NCI-H526 treated with DMSO at 0.1 percent for 48 hours (cell line): Measurements from ENCODE around the gene PSEN1.
"Not testable (repeated sequence)": the region's sequence is repeated elsewhere in the genome, so short reads cannot be mapped to it uniquely, and the experiment has no call there.

Experiments
- DNase-seq: peaks from one replicate; lab custom pipeline; 2025; lab: John Stamatoyannopoulos, UW

The PSEN1 gene

DNA sequence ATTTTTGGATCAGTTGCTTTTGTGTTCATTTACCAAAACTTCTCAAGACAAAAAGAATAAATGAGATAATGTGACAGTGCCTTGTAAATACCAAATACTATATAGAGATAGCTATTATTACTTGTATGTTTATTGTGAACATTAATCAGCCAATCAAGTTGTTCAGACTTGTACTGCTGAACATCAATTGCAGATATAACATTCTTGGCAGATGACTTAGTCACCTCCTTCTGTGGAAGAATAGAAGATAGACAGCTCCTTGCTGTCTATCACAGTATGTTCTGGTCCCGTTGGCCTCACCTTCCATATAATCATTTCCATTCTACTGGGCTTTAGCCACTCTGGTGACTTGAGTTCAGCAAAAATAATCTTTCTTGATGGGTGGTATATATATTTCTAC is 30.1 kb downstream of the PSEN1 start:
- DNase-seq: no peak

DNA sequence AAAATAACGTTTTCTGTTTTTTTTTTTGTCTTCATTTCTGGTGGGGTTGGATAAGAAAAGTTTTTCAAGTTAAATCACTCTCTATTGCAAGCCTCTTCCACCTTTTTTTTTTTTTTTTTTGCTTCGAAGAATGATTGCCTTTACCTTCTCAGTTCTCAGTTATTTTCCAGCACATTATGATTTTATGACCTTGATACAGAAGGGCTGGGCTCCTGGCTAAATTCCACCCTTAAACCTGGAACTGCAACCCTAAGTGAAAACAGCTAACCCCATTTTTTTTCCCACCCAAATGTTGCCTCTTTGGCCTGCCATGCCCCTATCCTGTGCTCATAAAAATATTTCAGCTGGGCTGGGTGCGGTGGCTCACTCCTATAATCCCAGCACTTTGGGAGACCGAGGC is 31.4 kb downstream of the PSEN1 start:
- no peak for DNase-seq

- no peak for DNase-seq
These were observed 32.0 kb downstream of the PSEN1 start for GRCh38 chr14:73168274-73168673.

DNA sequence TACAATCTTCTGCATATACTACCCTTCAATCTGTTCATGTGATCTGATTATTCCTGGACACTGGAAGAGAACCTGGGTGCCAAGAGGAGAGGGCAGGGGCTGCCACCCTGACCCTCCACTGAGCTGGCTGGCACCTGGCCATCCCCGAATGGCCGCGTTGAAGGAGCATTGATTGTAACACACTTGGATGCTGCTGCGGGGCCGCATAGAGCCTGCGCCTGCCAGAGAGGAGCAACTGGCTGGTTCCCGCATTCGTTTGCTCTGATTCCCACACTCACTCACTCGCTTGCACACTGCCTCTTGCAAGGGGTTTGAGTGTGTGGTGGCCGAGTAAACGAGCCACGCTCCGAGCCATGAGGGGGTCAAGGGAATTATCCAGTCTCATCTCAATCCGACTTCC is 32.4 kb downstream of the PSEN1 start:
- DNase-seq: no peak

GRCh38 chr14:73169855-73170254 is 33.5 kb downstream of the PSEN1 start:
- DNase-seq: not testable (repeated sequence)

- no peak for DNase-seq
These were observed 34.4 kb downstream of the PSEN1 start for GRCh38 chr14:73170686-73171085.

- no peak for DNase-seq
These were observed 36.2 kb downstream of the PSEN1 start for GRCh38 chr14:73172500-73172899.

GRCh38 chr14:73173092-73173735 is 36.9 kb downstream of the PSEN1 start:
- DNase-seq: peak; percentile 8

- no peak for DNase-seq
These were observed 40.4 kb downstream of the PSEN1 start for GRCh38 chr14:73176685-73177084.

DNA sequence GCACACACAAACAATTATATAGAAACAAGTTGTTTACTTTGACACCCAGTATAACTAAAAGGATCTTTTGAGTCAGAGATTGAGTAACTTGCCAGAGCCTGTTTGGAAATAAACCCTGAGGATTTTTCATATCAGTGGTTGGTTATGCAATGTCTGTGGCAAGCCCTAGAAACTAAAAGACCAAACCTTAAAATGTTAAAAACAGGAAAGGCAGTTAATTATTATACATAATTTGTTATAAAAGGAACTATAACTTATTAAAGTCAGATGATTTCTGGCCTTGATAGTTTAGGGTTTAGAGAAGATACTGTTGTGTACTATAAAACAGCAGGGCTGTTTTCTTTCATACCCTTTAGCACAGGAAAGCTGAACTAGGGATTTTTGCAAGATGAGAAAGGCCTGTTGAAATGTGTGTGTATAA is 44.1 kb downstream of the PSEN1 start:
- DNase-seq: no peak

GRCh38 chr14:73180969-73181368 is 44.7 kb downstream of the PSEN1 start:
- DNase-seq: not testable (repeated sequence)

DNA sequence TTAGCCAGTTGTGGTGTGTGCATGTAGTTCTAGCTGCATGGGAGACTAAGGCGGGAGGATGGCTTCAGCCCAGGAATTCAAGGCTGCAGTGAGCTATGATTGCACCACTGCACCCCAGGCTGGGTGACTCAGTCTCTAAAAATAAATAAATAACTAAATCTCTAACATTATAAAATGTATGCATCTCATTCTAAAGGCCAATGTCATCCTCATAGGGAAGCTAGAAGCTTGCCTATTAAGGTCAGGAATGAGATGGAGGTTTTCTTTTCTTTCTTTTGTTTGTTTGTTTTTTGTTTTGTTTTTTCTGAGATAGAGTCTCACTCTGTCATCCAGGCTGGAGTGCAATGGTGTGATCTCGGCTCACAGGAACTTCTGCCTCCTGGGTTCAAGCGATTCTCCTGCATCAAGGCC is 52.2 kb downstream of the PSEN1 start:
- no peak for DNase-seq

DNA sequence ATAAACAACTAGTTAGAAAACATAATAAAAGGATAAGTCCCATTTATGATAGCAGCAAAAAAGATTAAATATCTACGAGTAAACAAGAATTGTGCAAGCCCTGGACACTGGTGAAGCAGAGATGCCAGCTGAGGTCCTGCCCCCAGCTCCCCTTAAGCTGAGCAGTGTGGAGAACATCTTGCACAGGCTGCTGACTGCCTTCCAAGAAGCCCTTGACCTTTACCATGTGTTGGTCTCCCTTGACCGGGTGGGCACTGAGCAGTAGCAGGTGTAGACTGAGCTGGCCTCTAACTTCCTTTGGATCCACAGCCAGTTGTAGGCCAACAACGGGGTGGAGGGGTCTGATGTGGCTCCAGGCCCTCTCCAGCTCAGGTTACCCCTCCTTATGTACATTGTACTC is 53.3 kb downstream of the PSEN1 start:
- DNase-seq: no peak

- no peak for DNase-seq
These were observed 55.1 kb downstream of the PSEN1 start for GRCh38 chr14:73191441-73191840.

GRCh38 chr14:73194306-73194705 is 58.0 kb downstream of the PSEN1 start:
- not testable (repeated sequence) for DNase-seq

GRCh38 chr14:73198253-73198652 is 61.9 kb downstream of the PSEN1 start:
- DNase-seq: no peak

GRCh38 chr14:73203527-73203926 is 67.2 kb downstream of the PSEN1 start:
- DNase-seq: no peak

DNA sequence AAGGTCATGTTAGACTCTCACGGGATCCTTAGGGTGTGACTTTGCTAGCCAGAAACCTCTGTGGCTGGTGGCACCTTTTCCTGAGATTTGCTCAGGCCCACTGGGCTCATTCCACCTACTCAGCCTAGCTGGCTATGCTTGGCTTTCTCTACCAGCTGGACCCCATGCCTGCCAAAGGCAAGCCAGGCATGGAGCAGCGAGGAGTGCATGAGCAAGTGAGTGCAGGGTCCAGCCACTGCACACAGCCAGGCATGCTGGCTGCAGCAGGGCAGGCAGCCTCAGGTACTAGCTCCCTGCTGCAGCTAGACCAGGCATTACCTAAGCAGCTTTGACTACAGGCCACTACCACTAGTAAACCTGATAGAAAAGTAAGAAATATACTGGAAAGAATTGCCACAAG is 71.3 kb downstream of the PSEN1 start:
- no peak for DNase-seq

- no peak for DNase-seq
These were observed 72.1 kb downstream of the PSEN1 start for GRCh38 chr14:73208390-73208789.

DNA sequence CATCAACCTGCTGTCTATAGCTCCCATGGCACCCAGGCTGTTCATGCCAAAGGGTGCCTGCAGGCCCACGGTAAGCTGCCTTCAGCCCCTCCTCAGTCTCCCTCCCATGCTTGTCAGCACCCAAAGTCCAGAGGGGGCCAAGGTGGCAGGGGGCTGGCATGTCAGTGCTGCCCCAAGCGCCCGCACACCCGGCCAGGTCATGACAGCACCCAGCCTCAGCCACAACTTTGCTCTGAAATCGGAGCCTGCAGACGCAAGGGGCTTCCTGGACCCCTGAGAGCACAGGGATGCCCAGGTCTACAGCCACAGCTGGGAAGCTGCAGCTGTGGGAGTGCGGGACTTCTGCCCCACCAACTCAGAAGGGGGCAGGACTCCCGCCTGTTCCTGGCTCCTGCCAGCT is 72.5 kb downstream of the PSEN1 start:
- no peak for DNase-seq

GRCh38 chr14:73209953-73210352 is 73.6 kb downstream of the PSEN1 start:
- DNase-seq: no peak

DNA sequence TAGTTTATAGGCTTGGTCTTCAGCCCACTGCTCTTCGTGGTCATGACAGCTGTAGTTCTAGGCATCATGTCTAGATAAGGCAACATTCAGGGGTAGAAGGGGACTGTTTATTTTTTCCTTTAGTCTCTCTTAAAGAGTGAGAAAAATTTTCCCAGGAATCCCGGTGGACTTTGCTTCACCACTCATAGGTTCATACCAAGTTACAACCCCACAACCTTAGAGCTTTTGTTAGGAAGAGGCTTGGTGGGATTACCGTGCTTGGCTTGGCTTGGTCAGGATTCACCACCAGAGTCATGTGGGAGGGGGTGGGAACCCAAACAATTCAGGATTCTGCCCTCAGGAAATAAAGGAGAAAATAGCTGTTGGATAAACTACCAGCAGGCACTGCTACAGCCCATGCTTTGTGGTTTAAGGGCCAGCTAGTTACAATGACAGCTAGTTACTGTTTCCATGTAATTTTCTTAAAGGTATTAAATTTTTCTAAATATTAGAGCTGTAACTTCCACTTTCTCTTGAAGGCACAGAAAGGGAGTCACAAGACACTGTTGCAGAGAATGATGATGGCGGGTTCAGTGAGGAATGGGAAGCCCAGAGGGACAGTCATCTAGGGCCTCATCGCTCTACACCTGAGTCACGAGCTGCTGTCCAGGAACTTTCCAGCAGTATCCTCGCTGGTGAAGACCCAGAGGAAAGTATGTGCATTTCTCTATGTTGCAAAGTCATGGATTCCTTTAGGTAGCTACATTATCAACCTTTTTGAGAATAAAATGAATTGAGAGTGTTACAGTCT is 75.1 kb downstream of the PSEN1 start:
- DNase-seq: no peak

DNA sequence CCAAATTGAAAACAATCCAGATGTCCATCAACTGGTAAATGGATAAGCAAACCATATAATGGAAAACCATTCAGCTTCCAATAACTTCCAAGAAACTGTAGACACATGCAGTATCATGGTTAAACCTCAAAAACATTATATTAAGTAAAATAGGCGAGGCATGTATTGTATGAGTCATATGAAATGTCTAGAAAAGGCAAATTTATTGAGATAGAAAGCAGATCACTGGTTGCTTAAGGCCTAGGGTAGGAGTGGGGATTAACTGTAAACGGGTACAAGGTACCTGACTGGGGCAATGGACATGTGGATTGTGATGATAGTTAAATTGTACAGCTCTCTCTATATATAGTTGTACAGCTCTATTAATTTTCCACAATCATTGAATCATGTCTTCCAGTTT is 79.7 kb downstream of the PSEN1 start:
- no peak for DNase-seq

DNA sequence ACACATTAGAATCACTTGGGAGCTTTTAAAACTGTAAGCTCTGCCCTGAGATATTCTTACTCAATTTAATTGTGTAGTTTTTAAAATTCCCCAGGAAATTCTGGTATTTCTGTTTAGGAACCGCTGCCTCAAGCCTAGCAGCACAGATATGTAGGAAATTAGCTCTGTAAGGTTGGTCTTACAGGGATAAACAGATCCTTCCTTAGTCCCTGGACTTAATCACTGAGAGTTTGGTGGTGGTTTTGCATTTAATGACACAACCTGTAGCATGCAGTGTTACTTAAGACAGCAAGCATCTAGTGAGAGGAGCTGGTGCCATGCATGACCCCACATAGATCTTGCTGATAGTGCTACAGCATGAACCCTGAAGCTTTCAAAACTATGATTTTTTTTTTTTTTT is 81.1 kb downstream of the PSEN1 start:
- DNase-seq: no peak
